DOHH2 (cell line): ENCODE measurements around the gene PIGL.

Experiments
- CTCF ChIP-seq: fragments of 200-600 bp; sonication (generic); IDR thresholded peaks from one replicate; pipeline ENCODE4 v1.5.1; 2014; ENCODE audit warnings: antibody characterized with exemption, mild to moderate bottlenecking, low read depth, low read length; ENCODE audit not compliant: poor library complexity, severe bottlenecking
- EZH2phosphoT487 ChIP-seq: fragments of 200-600 bp; sonication (generic); IDR thresholded peaks from 2 replicates; pipeline ENCODE4 v1.6.1; 2017; ENCODE audit warnings: borderline replicate concordance, mild to moderate bottlenecking, antibody characterized with exemption, low read length, moderate library complexity, mixed read lengths

- TF ChIP-seq CTCF (no peak), EZH2phosphoT487 (no peak)
Observed at GRCh38 chr17:16281351-16281750, 64.3 kb downstream of the PIGL start.
